Neuronal stem cell (in vitro differentiated cells): ENCODE results near the gene RIPPLY1.
A peak's percentile ranks its signal among the peaks of the same experiment; 100 is the strongest.

Experiments
- DNase-seq: peaks from one replicate; pipeline ENCODE4 v3.0.0-alpha.2; 2013; ENCODE audit warnings: low spot score
- H2AFZ ChIP-seq: one replicate; pipeline ENCODE4 v1.6.1; 2013; ENCODE audit warnings: mild to moderate bottlenecking, low read length, inconsistent platforms
- H2AK5ac ChIP-seq: 2 replicates; pipeline ENCODE4 v1.6.1; 2013; ENCODE audit warnings: low read depth, mild to moderate bottlenecking, inconsistent platforms, low read length, moderate library complexity, mixed read lengths
- H2BK120ac ChIP-seq: 2 replicates; pipeline ENCODE4 v1.6.1; 2013; ENCODE audit warnings: low read depth, mild to moderate bottlenecking, inconsistent platforms, low read length, moderate library complexity, mixed read lengths
- H2BK12ac ChIP-seq: one replicate; pipeline ENCODE4 v1.6.1; 2013; ENCODE audit warnings: low read length, inconsistent platforms
- H2BK15ac ChIP-seq: 2 replicates; pipeline ENCODE4 v1.6.1; 2013; ENCODE audit warnings: mild to moderate bottlenecking, low read length, inconsistent platforms, mixed read lengths
- H2BK5ac ChIP-seq: one replicate; pipeline ENCODE4 v1.6.1; 2013; ENCODE audit warnings: inconsistent platforms, mild to moderate bottlenecking, low read length, moderate library complexity
- H3K14ac ChIP-seq: one replicate; pipeline ENCODE4 v1.6.1; 2013; ENCODE audit warnings: low read length, inconsistent platforms
- H3K18ac ChIP-seq: 2 replicates; pipeline ENCODE4 v1.6.1; 2013; ENCODE audit warnings: low read length, inconsistent platforms
- H3K23ac ChIP-seq: 2 replicates; pipeline ENCODE4 v1.6.1; 2013; ENCODE audit warnings: low read depth, mild to moderate bottlenecking, mixed read lengths, low read length, inconsistent platforms; ENCODE audit not compliant: poor library complexity
- H3K27ac ChIP-seq: replicated peaks from 3 replicates; pipeline ENCODE4 v1.5.1; 2013; ENCODE audit warnings: low read length, inconsistent platforms
- H3K27me3 ChIP-seq, 3 experiments: 2 replicates each; pipeline ENCODE4 v1.6.1; 2013; ENCODE audit warnings: low read length in 3 of 3, mild to moderate bottlenecking in 2 of 3, inconsistent platforms in 1 of 3, low read depth in 1 of 3, mixed read lengths in 1 of 3, moderate library complexity in 1 of 3; ENCODE audit not compliant: control insufficient read depth in 3 of 3, insufficient read depth in 3 of 3
- H3K36me3 ChIP-seq, 2 donors: replicated peaks in 1 of 2; 2 replicates each; pipeline ENCODE4 v1.6.1; 2013; ENCODE audit warnings: low read length in 2 of 2; ENCODE audit not compliant: control insufficient read depth in 2 of 2, insufficient read depth in 2 of 2
- H3K4ac ChIP-seq: 2 replicates; pipeline ENCODE4 v1.6.1; 2013; ENCODE audit warnings: inconsistent platforms, mild to moderate bottlenecking, low read length, moderate library complexity
- H3K4me1 ChIP-seq, 2 donors: 1 replicate in 1 of 2; 2 replicates in 1 of 2; pipeline ENCODE4 v1.6.1; 2013; ENCODE audit warnings: low read length in 2 of 2, low read depth in 1 of 2; ENCODE audit not compliant: control insufficient read depth in 2 of 2, insufficient read depth in 1 of 2
- H3K4me2 ChIP-seq: one replicate; pipeline ENCODE4 v1.6.1; 2013; ENCODE audit warnings: mild to moderate bottlenecking, low read length, inconsistent platforms; ENCODE audit not compliant: insufficient read depth, poor library complexity, severe bottlenecking
- H3K4me3 ChIP-seq, 2 donors: 2 replicates each; pipeline ENCODE4 v1.5.1; 2013; ENCODE audit warnings: low read length in 2 of 2, mild to moderate bottlenecking in 2 of 2, inconsistent platforms in 1 of 2, moderate library complexity in 1 of 2
- H3K79me1 ChIP-seq: one replicate; pipeline ENCODE4 v1.6.1; 2013; ENCODE audit warnings: low read depth, mild to moderate bottlenecking, inconsistent platforms, low read length, moderate library complexity
- H3K9ac ChIP-seq: one replicate; pipeline ENCODE4 v1.6.1; 2013; ENCODE audit warnings: mild to moderate bottlenecking, low read depth, low read length, inconsistent platforms; ENCODE audit not compliant: poor library complexity
- H3K9me3 ChIP-seq, 2 donors: replicated peaks in 1 of 2; 2 replicates each; pipeline versions ENCODE3 to v1.6.1; 2013; ENCODE audit warnings: low read length in 2 of 2, mild to moderate bottlenecking in 2 of 2, inconsistent platforms in 1 of 2, low read depth in 1 of 2, mixed read lengths in 1 of 2, moderate library complexity in 1 of 2; ENCODE audit not compliant: control insufficient read depth in 2 of 2, insufficient read depth in 1 of 2
- H4K8ac ChIP-seq: one replicate; pipeline ENCODE4 v1.6.1; 2013; ENCODE audit warnings: low read depth, mild to moderate bottlenecking, inconsistent platforms, low read length, moderate library complexity
- H4K91ac ChIP-seq: one replicate; pipeline ENCODE4 v1.6.1; 2013; ENCODE audit warnings: low read length, low read depth, mild to moderate bottlenecking, inconsistent platforms; ENCODE audit not compliant: poor library complexity
- WGBS, 2 donors: extraction: QIAGEN DNeasy Blood & Tissue Kit; methylation state at CpG; one replicate each; pipeline ENCODE4 v1.1.7; 2013; ENCODE audit warnings: missing lambda C conversion rate in 2 of 2, mixed read lengths in 1 of 2; ENCODE audit not compliant: insufficient read length in 2 of 2, insufficient replicate concordance in 1 of 2; ENCODE audit errors: extremely low coverage in 2 of 2; 5-methylcytosine and 5-hydroxymethylcytosine counted together

Gene RIPPLY1

DNA sequence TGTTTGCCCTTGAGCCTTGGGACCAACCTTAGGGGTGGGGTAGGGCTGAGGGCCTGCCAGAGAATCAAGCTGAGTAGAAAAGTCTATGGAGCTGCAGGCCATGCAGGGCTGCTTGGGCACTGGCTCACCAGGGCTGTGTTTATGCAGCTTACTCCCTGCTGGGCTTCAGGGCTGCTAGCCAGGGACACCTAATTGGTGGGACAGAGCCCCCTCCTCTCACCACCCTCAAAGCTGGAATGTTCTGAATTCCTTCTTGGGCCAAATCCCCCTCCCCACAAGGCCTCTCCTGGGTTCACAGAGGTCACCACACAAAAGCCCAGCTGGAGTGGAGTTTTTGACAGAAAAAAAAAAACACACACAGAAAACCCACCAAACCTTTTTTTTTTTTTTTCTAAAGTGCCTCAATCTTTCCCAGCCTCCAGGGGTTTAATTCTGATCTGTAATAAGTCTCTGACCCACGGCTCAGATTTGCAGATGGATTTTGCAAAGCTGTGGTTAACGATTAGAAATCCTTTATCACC, 16.9 kb upstream of the RIPPLY1 start, which contains the start of gene CLDN2:
Gene CLDN2 (plus strand): TSS at position 471 of the 521 bp plus-strand sequence. CDS start 7,827 bp downstream, outside the sequence.
- Histone ChIP-seq H3K79me1 (no peaks in the 10 kb centered on the region), H4K8ac (no peak within 1 kb of the TSS), H3K4me2 (peak within 1 kb of the TSS; percentile 14), H3K36me3 (no peaks in the 10 kb centered on the region), H3K23ac (no peak within 1 kb of the TSS), H3K9me3 (no peaks in the 10 kb centered on the region), H4K91ac (no peak within 1 kb of the TSS), H3K27me3 (peaks cover 0 to 32% (median 0%) of the 10 kb centered on the region in 3 experiments), H3K18ac (peak within 1 kb of the TSS; percentile 81), H3K4ac (no peak within 1 kb of the TSS), H3K9ac (no peak within 1 kb of the TSS), H2AFZ (no peak within 1 kb of the TSS), H2BK15ac (no peak within 1 kb of the TSS), H2BK120ac (no peak within 1 kb of the TSS), H3K14ac (no peak within 1 kb of the TSS), H3K4me3 (no peak within 1 kb of the TSS), H2AK5ac (no peak within 1 kb of the TSS), H2BK5ac (peak within 1 kb of the TSS; percentile 90), H3K27ac (peak within 1 kb of the TSS; percentile 68), H2BK12ac (no peak within 1 kb of the TSS), H3K4me1 (peaks cover 6 to 11% of the 10 kb centered on the region in 2 donors)
- WGBS, 2 donors, result no CpG with 5 or more reads among the region's 2 CpGs
- DNase-seq, result peak; percentile 75

GRCh38 chrX:106917830-106918500, 14.8 kb upstream of the RIPPLY1 start:
- no peak overlapping the region for H2AK5ac ChIP-seq
- H3K9me3 ChIP-seq, result no peaks in the 10 kb centered on the region
- peak overlapping the region; percentile 58 for H2BK12ac ChIP-seq
- no peak overlapping the region for H3K4ac ChIP-seq
- no peaks in the 10 kb centered on the region for H3K36me3 ChIP-seq
- H3K79me1 ChIP-seq, result no peaks in the 10 kb centered on the region
- no peak overlapping the region for H2AFZ ChIP-seq
- H3K14ac ChIP-seq, result no peak overlapping the region
- no peak overlapping the region for H2BK15ac ChIP-seq
- H3K27ac ChIP-seq, result no peak overlapping the region
- no peak overlapping the region for H4K8ac ChIP-seq
- no peak overlapping the region for H4K91ac ChIP-seq
- no CpG with 5 or more reads among the region's 6 CpGs for WGBS, 2 donors
- H2BK120ac ChIP-seq, result no peak overlapping the region
- no peak overlapping the region for H3K23ac ChIP-seq
- no peak for DNase-seq
- peaks cover 6 to 11% of the 10 kb centered on the region in 2 donors for H3K4me1 ChIP-seq
- peaks cover 0 to 32% (median 0%) of the 10 kb centered on the region in 3 experiments for H3K27me3 ChIP-seq
- no peak overlapping the region for H2BK5ac ChIP-seq
- H3K9ac ChIP-seq, result no peak overlapping the region
- no peak overlapping the region for H3K4me3 ChIP-seq
- peak overlapping the region; percentile 80 for H3K18ac ChIP-seq
- H3K4me2 ChIP-seq, result no peak overlapping the region

DNA sequence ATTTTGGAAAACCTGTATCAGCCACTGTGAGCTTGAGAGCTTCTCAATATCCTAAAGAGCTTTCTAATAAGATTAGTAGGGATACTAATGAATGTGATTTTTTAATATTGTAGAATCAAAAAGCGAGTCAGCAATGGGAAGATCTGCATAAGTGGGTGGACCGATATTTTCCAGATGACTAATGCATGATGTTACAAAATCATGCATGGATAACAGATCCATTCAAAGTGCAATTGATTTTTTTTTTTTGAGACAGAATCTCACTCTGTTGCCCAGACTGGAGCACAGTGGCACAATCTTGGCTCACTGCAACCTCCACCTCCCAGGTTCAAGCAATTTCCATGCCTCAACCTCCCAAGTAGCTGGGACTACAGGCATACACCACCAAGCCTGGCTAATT, 9.7 kb upstream of the RIPPLY1 start:
- H3K18ac ChIP-seq, result no peak overlapping the region
- H2BK15ac ChIP-seq, result no peak overlapping the region
- H4K91ac ChIP-seq, result no peak overlapping the region
- no peaks in the 10 kb centered on the region for H3K36me3 ChIP-seq
- H3K4me2 ChIP-seq, result no peak overlapping the region
- H4K8ac ChIP-seq, result no peak overlapping the region
- no peak overlapping the region for H2AK5ac ChIP-seq
- no peak overlapping the region for H3K4me3 ChIP-seq
- H2BK120ac ChIP-seq, result no peak overlapping the region
- no peaks in the 10 kb centered on the region for H3K79me1 ChIP-seq
- no peak overlapping the region for H3K4ac ChIP-seq
- no peak overlapping the region for H3K14ac ChIP-seq
- DNase-seq, result no peak
- no peak overlapping the region for H3K27ac ChIP-seq
- H3K27me3 ChIP-seq, result peaks cover 0 to 28% (median 0%) of the 10 kb centered on the region in 3 experiments
- no peak overlapping the region for H2AFZ ChIP-seq
- no peaks in the 10 kb centered on the region for H3K9me3 ChIP-seq
- H3K4me1 ChIP-seq, result no peaks in the 10 kb centered on the region
- H2BK5ac ChIP-seq, result no peak overlapping the region
- no peak overlapping the region for H2BK12ac ChIP-seq
- no peak overlapping the region for H3K23ac ChIP-seq
- H3K9ac ChIP-seq, result no peak overlapping the region
- no CpG with 5 or more reads among the region's 2 CpGs for WGBS, 2 donors

GRCh38 chrX:106906361-106906760, 3.2 kb upstream of the RIPPLY1 start:
- no peak for DNase-seq
- H3K36me3 ChIP-seq, result no peaks in the 10 kb centered on the region
- no peak overlapping the region for H3K4me2 ChIP-seq
- no peaks in the 10 kb centered on the region for H3K79me1 ChIP-seq
- no peak overlapping the region for H3K4ac ChIP-seq
- peaks cover 0 to 14% (median 0%) of the 10 kb centered on the region in 3 experiments for H3K27me3 ChIP-seq
- H4K8ac ChIP-seq, result no peak overlapping the region
- H3K9ac ChIP-seq, result no peak overlapping the region
- H3K14ac ChIP-seq, result no peak overlapping the region
- no peaks in the 10 kb centered on the region for H3K9me3 ChIP-seq
- no peak overlapping the region for H3K4me3 ChIP-seq
- no peak overlapping the region for H4K91ac ChIP-seq
- H2AK5ac ChIP-seq, result no peak overlapping the region
- H2AFZ ChIP-seq, result no peak overlapping the region
- no CpG with 5 or more reads among the region's 6 CpGs for WGBS, 2 donors
- H2BK15ac ChIP-seq, result no peak overlapping the region
- H2BK12ac ChIP-seq, result no peak overlapping the region
- peaks cover 0 to 8% of the 10 kb centered on the region in 2 donors for H3K4me1 ChIP-seq
- no peak overlapping the region for H3K27ac ChIP-seq
- no peak overlapping the region for H3K18ac ChIP-seq
- no peak overlapping the region for H3K23ac ChIP-seq
- H2BK5ac ChIP-seq, result no peak overlapping the region
- H2BK120ac ChIP-seq, result no peak overlapping the region
